ENCODE data around the gene PSMA8.
"Not testable (repeated sequence)": the region's sequence is repeated elsewhere in the genome, so short reads cannot be mapped to it uniquely, and the experiment has no call there.

Gene PSMA8

GRCh38 chr18:26167592-26167991 is 33.9 kb downstream of the PSMA8 start:
- not testable (repeated sequence) for H3K4me1 ChIP-seq (ENCODE audit: control insufficient read depth, insufficient read depth, low read length); H3K27me3 ChIP-seq (ENCODE audit: control insufficient read depth, insufficient read depth, low read length); H3K27ac ChIP-seq (ENCODE audit: low read length); H3K9me3 ChIP-seq (ENCODE audit: control insufficient read depth, insufficient read depth, low read length); H3K4me3 ChIP-seq (ENCODE audit: low read length); H3K36me3 ChIP-seq (ENCODE audit: control insufficient read depth, insufficient read depth, low read length); DNase-seq (ENCODE audit: low read depth, low spot score)
- WGBS (ENCODE audit: insufficient coverage, insufficient read length) = no CpG with 5 or more reads among the region's 1 CpG

- no peaks in the 10 kb centered on the region for H3K27me3 ChIP-seq (ENCODE audit: control insufficient read depth, insufficient read depth, low read length)
- H3K36me3 ChIP-seq (ENCODE audit: control insufficient read depth, insufficient read depth, low read length) = no peaks in the 10 kb centered on the region
- no peak overlapping the region for H3K27ac ChIP-seq (ENCODE audit: low read length)
- no CpG with 5 or more reads among the region's 2 CpGs for WGBS (ENCODE audit: insufficient coverage, insufficient read length)
- H3K4me1 ChIP-seq (ENCODE audit: control insufficient read depth, insufficient read depth, low read length) = no peaks in the 10 kb centered on the region
- no peak overlapping the region for H3K4me3 ChIP-seq (ENCODE audit: low read length)
- no peak for DNase-seq (ENCODE audit: low read depth, low spot score)
- H3K9me3 ChIP-seq (ENCODE audit: control insufficient read depth, insufficient read depth, low read length) = no peaks in the 10 kb centered on the region
Observed at GRCh38 chr18:26175481-26175880, 41.8 kb downstream of the PSMA8 start.

DNA sequence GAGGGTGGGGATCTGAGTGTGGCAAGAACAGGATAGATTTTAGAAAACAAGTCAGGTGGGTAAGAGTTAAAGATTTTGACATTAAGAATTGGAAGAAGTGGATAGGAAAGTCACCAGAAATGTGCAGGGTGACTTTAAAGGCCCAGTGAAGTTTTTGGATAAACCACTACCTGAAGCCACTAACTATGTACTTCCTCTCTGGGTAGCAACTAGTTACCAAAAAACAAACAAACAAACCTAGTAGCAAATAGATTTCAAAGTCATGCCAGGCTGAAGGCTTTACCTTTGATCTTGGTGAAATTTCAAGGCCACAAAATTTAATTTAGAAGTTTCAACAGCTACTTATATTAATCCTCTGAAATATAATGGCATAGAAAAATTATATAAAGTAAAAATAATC is 42.5 kb downstream of the PSMA8 start:
- H3K36me3 ChIP-seq (ENCODE audit: control insufficient read depth, insufficient read depth, low read length) = no peaks in the 10 kb centered on the region
- no peak for DNase-seq (ENCODE audit: low read depth, low spot score)
- no peaks in the 10 kb centered on the region for H3K4me1 ChIP-seq (ENCODE audit: control insufficient read depth, insufficient read depth, low read length)
- H3K9me3 ChIP-seq (ENCODE audit: control insufficient read depth, insufficient read depth, low read length) = no peaks in the 10 kb centered on the region
- no peak overlapping the region for H3K27ac ChIP-seq (ENCODE audit: low read length)
- no peaks in the 10 kb centered on the region for H3K27me3 ChIP-seq (ENCODE audit: control insufficient read depth, insufficient read depth, low read length)
- no peak overlapping the region for H3K4me3 ChIP-seq (ENCODE audit: low read length)

GRCh38 chr18:26181343-26181826 is 47.7 kb downstream of the PSMA8 start:
- H3K27me3 ChIP-seq (ENCODE audit: control insufficient read depth, insufficient read depth, low read length) = no peaks in the 10 kb centered on the region
- no peaks in the 10 kb centered on the region for H3K9me3 ChIP-seq (ENCODE audit: control insufficient read depth, insufficient read depth, low read length)
- H3K36me3 ChIP-seq (ENCODE audit: control insufficient read depth, insufficient read depth, low read length) = no peaks in the 10 kb centered on the region
- H3K4me1 ChIP-seq (ENCODE audit: control insufficient read depth, insufficient read depth, low read length) = no peaks in the 10 kb centered on the region
- no peak overlapping the region for H3K27ac ChIP-seq (ENCODE audit: low read length)
- no peak for DNase-seq (ENCODE audit: low read depth, low spot score)
- H3K4me3 ChIP-seq (ENCODE audit: low read length) = no peak overlapping the region
- WGBS (ENCODE audit: insufficient coverage, insufficient read length) = no CpG with 5 or more reads among the region's 7 CpGs

DNA sequence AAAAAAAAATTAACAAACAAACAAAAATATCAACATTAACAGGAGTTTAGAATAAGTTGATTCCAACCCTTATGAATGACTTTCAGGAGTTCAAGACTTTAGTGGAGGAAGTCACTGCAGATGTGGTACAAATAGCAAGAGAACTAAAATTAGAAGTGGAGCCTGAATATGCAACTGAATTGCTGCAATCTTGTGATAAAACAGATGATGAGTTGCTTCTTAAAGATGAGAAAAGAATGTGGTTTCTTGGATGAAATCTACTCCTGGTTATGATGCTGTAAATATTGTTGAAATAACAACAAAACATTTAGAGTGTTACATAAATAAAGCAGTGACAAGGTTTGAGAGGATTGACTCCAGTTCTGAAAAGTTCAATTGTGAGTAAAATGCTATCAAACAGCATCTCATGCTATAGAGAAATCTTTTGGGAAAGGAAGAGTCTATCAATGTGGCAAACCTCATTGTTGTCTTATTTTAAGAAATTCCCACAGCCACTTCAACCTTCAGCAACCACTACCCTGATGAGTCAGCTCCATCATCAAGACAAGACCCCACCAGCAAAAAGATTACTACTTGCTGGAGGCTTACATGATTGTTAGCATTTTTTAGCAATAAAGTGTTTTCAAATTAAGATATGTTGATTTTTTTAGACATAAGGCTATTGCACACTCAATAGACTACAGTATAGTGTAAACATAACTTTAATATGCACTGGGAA is 49.9 kb downstream of the PSMA8 start:
- H3K36me3 ChIP-seq (ENCODE audit: control insufficient read depth, insufficient read depth, low read length) = no peaks in the 10 kb centered on the region
- no peaks in the 10 kb centered on the region for H3K4me1 ChIP-seq (ENCODE audit: control insufficient read depth, insufficient read depth, low read length)
- H3K27ac ChIP-seq (ENCODE audit: low read length) = no peak overlapping the region
- no peak for DNase-seq (ENCODE audit: low read depth, low spot score)
- H3K4me3 ChIP-seq (ENCODE audit: low read length) = no peak overlapping the region
- no peaks in the 10 kb centered on the region for H3K27me3 ChIP-seq (ENCODE audit: control insufficient read depth, insufficient read depth, low read length)
- no peaks in the 10 kb centered on the region for H3K9me3 ChIP-seq (ENCODE audit: control insufficient read depth, insufficient read depth, low read length)

DNA sequence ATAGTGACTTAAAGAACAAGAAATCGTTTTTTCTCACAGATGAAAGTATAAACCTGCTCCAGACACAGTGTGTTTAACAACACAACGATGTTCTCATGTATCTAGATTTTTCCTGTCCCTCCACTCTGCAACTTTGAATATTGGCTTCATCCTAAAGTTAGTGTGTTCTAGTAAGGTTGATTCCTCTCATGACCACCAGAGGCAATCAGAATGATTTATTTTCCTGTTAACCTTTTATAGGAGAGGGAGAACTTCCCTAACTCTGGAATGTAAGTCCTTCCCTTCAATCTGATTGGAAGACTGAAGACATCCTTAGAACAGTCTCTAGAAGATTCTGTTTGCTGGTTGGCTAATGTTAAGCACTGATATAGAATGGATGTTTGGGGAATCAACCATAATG is 51.6 kb downstream of the PSMA8 start:
- peak; percentile 1 for DNase-seq (ENCODE audit: low read depth, low spot score)
- no peaks in the 10 kb centered on the region for H3K36me3 ChIP-seq (ENCODE audit: control insufficient read depth, insufficient read depth, low read length)
- H3K27me3 ChIP-seq (ENCODE audit: control insufficient read depth, insufficient read depth, low read length) = no peaks in the 10 kb centered on the region
- no peaks in the 10 kb centered on the region for H3K4me1 ChIP-seq (ENCODE audit: control insufficient read depth, insufficient read depth, low read length)
- no peaks in the 10 kb centered on the region for H3K9me3 ChIP-seq (ENCODE audit: control insufficient read depth, insufficient read depth, low read length)
- H3K27ac ChIP-seq (ENCODE audit: low read length) = no peak overlapping the region
- H3K4me3 ChIP-seq (ENCODE audit: low read length) = no peak overlapping the region
- WGBS (ENCODE audit: insufficient coverage, insufficient read length) = no CpG with 5 or more reads among the region's 2 CpGs

GRCh38 chr18:26190506-26190905 is 56.8 kb downstream of the PSMA8 start:
- H3K9me3 ChIP-seq (ENCODE audit: control insufficient read depth, insufficient read depth, low read length) = no peaks in the 10 kb centered on the region
- no peak overlapping the region for H3K27ac ChIP-seq (ENCODE audit: low read length)
- no peaks in the 10 kb centered on the region for H3K36me3 ChIP-seq (ENCODE audit: control insufficient read depth, insufficient read depth, low read length)
- no peak for DNase-seq (ENCODE audit: low read depth, low spot score)
- H3K27me3 ChIP-seq (ENCODE audit: control insufficient read depth, insufficient read depth, low read length) = no peaks in the 10 kb centered on the region
- H3K4me3 ChIP-seq (ENCODE audit: low read length) = no peak overlapping the region
- no CpG with 5 or more reads among the region's 8 CpGs for WGBS (ENCODE audit: insufficient coverage, insufficient read length)
- H3K4me1 ChIP-seq (ENCODE audit: control insufficient read depth, insufficient read depth, low read length) = no peaks in the 10 kb centered on the region

DNA sequence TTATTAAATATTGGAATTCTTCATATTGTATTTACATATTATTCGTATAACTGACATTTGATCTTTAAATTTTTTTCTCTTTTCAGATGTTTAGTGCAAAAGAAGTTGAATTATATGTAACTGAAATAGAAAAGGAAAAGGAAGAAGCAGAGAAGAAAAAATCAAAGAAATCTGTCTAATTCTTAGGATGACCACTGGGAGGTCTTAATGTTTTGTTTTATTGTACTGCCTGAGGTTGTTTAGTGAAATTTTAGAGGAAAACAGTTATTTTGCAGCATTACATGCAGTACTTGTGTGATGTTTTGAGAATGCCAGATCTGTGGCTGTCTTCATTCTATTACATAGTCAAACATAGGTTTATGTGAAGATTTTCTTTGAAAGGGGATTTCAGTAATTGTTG is 58.6 kb downstream of the PSMA8 start:
- WGBS (ENCODE audit: insufficient coverage, insufficient read length) = no CpG with 5 or more reads among the region's 1 CpG
- no peaks in the 10 kb centered on the region for H3K9me3 ChIP-seq (ENCODE audit: control insufficient read depth, insufficient read depth, low read length)
- DNase-seq (ENCODE audit: low read depth, low spot score) = no peak
- H3K4me1 ChIP-seq (ENCODE audit: control insufficient read depth, insufficient read depth, low read length) = no peaks in the 10 kb centered on the region
- H3K27me3 ChIP-seq (ENCODE audit: control insufficient read depth, insufficient read depth, low read length) = no peaks in the 10 kb centered on the region
- H3K27ac ChIP-seq (ENCODE audit: low read length) = no peak overlapping the region
- H3K36me3 ChIP-seq (ENCODE audit: control insufficient read depth, insufficient read depth, low read length) = no peaks in the 10 kb centered on the region
- no peak overlapping the region for H3K4me3 ChIP-seq (ENCODE audit: low read length)

- Histone ChIP-seq H3K9me3 (ENCODE audit: control insufficient read depth, insufficient read depth, low read length) (no peaks in the 10 kb centered on the region), H3K27me3 (ENCODE audit: control insufficient read depth, insufficient read depth, low read length) (no peaks in the 10 kb centered on the region), H3K36me3 (ENCODE audit: control insufficient read depth, insufficient read depth, low read length) (no peaks in the 10 kb centered on the region), H3K4me3 (ENCODE audit: low read length) (no peak overlapping the region), H3K4me1 (ENCODE audit: control insufficient read depth, insufficient read depth, low read length) (no peaks in the 10 kb centered on the region), H3K27ac (ENCODE audit: low read length) (no peak overlapping the region)
- WGBS (ENCODE audit: insufficient coverage, insufficient read length) = no CpG with 5 or more reads among the region's 3 CpGs
- no peak for DNase-seq (ENCODE audit: low read depth, low spot score)
Observed at GRCh38 chr18:26196605-26197004, 62.9 kb downstream of the PSMA8 start.

- WGBS (ENCODE audit: insufficient coverage, insufficient read length) = no CpG with 5 or more reads among the region's 9 CpGs
Observed at GRCh38 chr18:26202001-26202400, 68.3 kb downstream of the PSMA8 start.

DNA sequence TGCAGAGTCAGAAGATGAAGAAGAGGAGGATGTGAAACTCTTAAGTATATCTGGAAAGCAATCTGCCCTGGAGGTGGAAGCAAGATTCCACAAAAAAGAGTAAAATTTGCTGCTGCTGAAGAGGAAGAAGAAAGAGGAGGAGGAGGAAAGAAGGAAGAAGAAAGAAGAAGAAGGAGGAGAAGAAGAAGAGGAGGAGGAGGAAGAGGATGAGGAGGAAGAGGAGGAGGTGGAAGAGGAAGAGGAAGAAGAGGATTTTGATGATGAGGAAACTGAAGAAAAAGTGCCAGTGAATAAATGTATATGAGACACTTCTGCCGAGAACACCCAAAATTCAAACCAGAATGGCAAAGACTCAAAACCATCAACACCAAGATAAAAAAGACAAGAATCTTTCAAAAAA is 71.6 kb downstream of the PSMA8 start:
- no peaks in the 10 kb centered on the region for H3K9me3 ChIP-seq (ENCODE audit: control insufficient read depth, insufficient read depth, low read length)
- DNase-seq (ENCODE audit: low read depth, low spot score) = no peak
- WGBS (ENCODE audit: insufficient coverage, insufficient read length) = no CpG with 5 or more reads among the region's 1 CpG
- no peaks in the 10 kb centered on the region for H3K36me3 ChIP-seq (ENCODE audit: control insufficient read depth, insufficient read depth, low read length)
- no peaks in the 10 kb centered on the region for H3K4me1 ChIP-seq (ENCODE audit: control insufficient read depth, insufficient read depth, low read length)
- H3K27me3 ChIP-seq (ENCODE audit: control insufficient read depth, insufficient read depth, low read length) = no peaks in the 10 kb centered on the region
- H3K4me3 ChIP-seq (ENCODE audit: low read length) = no peak overlapping the region
- no peak overlapping the region for H3K27ac ChIP-seq (ENCODE audit: low read length)

More at GRCh38 chr18:26202001-26202400, 68.3 kb downstream of the PSMA8 start:
- not testable (repeated sequence) for H3K4me1 ChIP-seq (ENCODE audit: control insufficient read depth, insufficient read depth, low read length); H3K36me3 ChIP-seq (ENCODE audit: control insufficient read depth, insufficient read depth, low read length); H3K9me3 ChIP-seq (ENCODE audit: control insufficient read depth, insufficient read depth, low read length); H3K27me3 ChIP-seq (ENCODE audit: control insufficient read depth, insufficient read depth, low read length); H3K4me3 ChIP-seq (ENCODE audit: low read length); DNase-seq (ENCODE audit: low read depth, low spot score); H3K27ac ChIP-seq (ENCODE audit: low read length)

All from iPS DF 6.9 (cell line).